KG1 (cell line): Measurements from ENCODE around the gene C11orf68.

ENCODE experiments used
- DNase-seq: peaks from one replicate; lab custom pipeline; 2025; lab: John Stamatoyannopoulos, UW

The C11orf68 gene

DNA sequence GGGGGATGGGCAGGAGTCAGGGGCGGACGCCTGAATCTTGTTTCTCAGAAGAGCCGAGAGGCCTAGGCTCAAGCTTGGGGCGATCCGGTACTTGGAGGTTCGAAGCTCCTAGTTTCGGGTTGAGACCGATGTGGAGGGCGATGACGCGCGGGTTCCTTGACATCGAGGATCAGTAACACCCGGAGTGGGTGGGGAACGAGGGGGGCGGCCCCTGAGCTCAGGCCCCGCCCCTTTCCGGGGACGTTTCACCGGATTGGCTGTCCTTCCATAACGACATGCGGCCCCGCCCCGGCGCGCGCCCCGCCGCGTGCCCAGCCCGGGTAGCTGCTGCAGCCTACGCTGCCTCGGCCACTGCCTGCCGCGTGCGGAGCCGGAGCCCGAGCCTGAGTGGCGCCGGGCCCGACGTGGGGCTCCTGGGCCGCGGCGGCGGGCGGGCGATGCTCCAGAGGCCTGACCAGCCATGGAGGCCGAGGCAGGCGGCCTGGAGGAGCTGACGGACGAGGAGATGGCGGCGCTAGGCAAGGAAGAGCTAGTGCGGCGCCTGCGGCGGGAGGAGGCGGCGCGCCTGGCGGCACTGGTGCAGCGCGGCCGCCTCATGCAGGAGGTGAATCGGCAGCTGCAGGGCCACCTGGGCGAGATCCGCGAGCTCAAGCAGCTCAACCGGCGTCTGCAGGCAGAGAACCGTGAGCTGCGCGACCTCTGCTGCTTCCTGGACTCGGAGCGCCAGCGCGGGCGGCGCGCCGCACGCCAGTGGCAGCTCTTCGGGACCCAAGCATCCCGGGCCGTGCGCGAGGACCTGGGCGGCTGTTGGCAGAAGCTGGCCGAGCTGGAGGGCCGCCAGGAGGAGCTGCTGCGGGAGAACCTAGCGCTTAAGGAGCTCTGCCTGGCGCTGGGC is 28.3 kb downstream of the C11orf68 start, which contains the start of gene CCDC85B:
CCDC85B (plus strand) TSS at position 350 of the 895 bp plus-strand sequence; CDS start at position 461, 111 bp downstream.
- DNase-seq = peak; percentile 96

DNA sequence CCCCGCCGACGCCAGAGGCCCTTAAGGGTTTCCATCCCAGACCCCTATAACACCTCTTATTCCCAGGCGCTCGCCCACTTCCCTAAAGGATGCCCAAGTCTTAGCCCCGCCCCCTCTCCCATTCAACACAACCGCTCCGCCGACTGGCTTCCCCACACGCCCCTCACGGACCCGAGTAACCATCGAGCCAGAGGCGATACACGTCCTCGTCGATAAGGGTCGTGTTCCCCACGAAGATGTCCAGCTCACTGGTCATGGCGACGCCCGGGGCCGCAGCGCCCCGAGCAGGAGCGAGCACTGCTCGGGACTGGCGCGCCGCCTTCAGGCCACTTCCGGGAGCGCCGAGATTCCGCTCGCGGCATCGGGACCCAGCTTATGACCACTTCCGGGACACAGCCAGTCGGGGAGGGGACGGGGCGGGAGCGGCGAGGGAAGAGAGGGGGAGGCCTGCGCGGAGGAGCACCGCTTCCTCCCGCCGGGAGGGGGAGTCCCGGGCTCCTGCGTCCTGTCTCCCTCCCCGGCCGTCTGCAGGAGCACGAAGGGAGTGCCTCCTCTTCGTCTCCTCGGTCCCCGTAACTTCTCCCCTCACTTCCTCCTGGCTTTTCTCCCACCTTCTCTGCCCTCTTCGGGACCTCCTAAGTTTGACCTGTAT is 30.6 kb downstream of the C11orf68 start, which contains the start of gene FIBP:
FIBP (minus strand) TSS at position 309 of the 652 bp plus-strand sequence; CDS start at position 256, 53 bp downstream.
- peak; percentile 94 for DNase-seq

DNA sequence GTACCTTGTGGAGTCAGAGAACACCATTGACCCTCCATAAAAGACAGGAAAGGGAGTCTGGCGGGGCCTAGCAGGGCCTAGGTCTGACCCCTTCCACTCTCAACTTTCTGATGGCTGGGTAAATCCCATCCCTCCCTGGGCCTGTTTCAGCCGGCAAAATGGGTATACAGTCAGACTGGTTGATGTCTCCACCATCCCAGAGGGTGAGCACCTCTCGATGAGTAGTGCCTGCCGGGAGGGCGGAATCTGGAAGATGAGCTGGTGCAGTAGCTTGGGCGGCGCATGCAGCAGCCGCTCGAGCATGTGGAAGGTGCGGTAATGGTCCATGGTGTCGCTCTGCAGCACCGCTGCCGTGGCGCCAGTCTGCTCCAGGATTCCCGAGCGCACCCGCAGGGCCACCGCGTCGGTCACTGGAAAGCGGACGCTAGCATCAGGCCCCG is 31.1 kb downstream of the C11orf68 start:
- no peak for DNase-seq

DNA sequence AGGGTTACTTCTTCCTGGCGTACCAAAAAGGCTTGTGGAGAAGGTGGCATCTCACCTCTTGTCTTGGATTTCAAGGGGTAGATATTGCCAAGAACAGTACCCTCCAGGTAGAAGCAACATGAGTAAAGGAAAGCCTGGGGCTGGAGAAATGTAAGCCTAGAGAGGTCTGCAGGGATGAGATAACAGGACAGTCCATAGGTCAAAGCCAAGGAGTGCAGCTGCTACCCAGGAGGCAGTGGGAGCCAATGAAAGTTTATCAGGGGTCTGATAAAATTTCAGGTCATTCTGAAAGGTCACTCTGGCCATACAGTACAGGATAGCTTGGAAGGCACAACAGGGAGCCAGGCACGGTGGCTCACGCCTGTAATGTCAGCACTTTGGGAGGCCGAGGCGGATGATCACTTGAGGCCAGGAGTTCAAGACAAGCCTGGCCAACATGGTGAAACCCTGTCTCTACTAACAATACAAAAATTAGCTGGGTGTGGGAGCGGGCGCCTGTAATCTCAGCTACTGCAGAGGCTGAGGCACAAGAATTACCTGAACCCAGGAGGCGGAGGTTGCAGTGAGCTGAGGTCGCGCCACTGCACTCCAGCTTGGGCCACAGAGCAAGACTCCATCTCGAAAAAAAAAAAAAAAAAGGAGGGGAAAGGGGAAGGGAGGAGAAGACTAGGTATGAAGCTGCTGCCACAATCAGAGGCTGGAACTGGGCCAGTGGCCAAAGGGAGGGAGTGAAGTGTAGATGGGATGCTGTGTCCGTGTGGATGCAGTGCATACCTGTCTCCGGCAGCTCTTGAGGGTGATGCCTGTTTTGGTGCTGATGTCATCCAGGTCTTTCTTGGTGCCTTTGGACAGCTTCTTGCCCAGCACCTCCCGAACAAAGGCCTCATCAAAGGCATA is 31.8 kb downstream of the C11orf68 start:
- no peak for DNase-seq

DNA sequence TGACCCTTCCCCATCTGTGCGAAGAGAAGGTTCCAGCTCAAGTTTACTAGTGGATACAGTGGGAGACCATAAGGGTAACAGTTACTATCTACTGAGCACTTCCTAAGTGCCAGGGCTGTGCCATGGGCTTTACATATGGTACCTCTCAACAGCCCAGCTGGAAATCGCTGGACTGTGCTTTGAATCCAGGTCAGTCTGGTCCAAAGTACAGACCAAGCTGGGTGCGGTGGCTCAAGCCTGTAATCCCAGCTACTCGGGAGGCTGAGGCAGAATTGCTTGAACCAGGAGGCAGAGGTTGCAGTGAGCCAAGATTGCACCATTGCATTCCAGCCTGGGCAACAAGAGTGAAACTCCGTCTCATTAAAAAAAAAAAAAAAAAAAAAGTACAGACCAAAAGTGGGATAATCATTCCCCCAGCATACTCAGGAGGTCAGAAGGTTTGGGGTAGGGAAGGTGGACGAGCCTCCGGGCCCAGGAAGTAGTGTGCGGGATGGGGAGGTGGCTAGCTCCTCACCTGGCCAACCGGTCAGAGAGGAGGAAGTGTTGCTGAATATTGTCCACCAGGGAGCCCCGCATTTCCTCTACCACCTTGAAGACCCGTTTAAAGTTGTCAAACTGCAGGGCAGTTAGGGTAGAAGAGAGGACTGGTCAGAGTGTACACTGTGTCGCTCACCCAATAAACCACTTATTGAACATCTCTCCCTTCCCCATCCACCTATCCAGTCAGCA is 32.9 kb downstream of the C11orf68 start:
- no peak for DNase-seq

DNA sequence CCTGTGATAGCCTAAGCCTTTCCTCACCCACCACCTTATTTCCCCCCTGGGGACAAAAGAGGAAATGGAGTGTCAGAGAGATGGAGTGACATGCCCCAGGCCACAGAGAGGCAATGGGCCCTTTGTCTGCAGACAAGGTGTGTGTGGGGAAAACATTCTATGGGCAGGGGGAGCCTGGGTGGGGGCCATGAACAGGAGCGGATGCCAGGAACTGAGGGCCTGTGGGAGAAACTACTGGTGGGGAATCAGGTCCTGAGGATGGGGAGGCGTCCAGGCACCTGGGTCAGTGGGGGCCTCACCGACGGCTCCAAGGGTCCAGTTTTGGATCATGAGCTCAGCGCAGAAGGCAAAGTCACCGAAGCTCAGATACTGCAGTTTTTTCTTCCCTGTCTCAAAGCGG is 33.6 kb downstream of the C11orf68 start:
- DNase-seq = no peak

DNA sequence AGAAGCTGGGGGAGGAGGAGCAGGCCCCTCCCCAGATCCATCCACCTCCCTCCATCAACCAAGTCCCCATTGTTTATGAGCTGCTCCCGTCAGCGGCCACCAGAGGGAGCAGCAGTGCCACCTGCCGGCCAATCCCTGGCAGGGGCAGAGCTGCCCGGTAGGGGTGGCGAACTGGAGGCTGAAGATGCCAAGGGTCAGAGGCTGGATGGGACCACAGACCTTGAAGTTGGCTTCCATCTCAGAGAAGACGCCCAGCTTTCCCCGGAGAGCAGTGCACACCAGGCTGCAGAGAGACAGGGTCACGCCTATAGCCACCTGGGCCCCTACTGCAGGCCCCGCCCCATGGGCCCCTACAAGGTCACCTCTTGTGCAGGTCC is 34.2 kb downstream of the C11orf68 start:
- peak; percentile 70 for DNase-seq

DNA sequence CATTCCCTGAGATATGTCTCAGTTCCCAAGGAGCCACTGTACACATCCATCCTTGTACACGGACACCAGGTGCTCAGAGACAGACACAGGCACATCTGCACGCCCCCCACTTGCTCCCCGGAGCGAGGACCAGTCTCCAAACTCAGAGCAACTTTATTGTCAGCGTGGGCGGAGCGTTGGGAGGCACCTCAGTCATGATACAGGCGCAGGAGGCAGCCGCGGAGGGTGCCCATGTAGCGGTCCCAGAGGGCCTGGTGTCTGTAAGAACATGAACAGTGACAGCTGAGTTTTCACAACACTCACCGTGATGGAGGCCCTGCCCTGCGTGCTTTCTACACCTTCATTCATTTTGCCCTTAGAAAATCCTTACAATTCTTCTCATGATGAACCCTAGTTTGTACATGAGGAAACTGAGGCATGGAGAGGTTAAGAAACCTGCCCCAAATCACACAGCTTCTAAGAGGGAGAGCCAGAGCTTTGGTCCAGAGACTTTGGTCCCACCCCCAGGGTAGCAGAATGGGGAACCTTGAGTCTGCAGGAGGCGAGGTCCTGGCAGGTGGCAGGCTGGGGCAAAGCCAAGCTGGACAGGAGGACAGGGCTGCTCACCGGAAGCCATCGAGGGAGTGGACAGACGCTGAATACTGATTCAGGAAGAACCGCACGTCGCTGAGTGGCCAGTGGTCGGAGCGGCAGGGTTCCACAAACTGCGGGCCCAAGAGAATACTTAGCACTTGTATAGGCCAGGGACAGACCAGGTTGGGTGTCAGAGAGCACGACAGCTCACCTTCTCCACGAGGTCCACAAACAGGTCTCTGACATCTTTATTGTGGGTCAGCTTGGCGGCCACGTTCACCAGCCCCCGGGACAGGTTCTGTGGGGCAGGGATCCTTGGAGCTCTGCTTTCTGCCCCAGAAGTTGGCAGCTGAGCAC is 34.8 kb downstream of the C11orf68 start:
- DNase-seq = no peak

DNA sequence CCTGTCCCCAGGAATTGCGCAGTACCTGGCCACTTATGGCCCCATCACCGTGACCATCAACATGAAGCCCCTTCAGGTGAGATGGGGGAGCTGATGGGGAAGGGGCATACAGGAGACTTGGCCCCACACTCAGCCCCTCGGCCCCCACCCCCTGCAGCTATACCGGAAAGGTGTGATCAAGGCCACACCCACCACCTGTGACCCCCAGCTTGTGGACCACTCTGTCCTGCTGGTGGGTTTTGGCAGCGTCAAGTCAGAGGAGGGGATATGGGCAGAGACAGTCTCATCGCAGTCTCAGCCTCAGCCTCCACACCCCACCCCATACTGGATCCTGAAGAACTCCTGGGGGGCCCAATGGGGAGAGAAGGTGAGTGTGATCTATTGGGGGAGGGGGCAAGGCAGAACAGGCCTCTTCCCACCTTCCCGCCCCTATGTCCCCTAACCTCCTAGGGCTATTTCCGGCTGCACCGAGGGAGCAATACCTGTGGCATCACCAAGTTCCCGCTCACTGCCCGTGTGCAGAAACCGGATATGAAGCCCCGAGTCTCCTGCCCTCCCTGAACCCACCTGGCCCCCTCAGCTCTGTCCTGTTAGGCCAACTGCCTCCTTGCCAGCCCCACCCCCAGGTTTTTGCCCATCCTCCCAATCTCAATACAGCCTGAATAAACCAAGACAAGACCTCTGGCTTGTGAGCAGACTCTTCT is 35.7 kb downstream of the C11orf68 start:
- DNase-seq = no peak

DNA sequence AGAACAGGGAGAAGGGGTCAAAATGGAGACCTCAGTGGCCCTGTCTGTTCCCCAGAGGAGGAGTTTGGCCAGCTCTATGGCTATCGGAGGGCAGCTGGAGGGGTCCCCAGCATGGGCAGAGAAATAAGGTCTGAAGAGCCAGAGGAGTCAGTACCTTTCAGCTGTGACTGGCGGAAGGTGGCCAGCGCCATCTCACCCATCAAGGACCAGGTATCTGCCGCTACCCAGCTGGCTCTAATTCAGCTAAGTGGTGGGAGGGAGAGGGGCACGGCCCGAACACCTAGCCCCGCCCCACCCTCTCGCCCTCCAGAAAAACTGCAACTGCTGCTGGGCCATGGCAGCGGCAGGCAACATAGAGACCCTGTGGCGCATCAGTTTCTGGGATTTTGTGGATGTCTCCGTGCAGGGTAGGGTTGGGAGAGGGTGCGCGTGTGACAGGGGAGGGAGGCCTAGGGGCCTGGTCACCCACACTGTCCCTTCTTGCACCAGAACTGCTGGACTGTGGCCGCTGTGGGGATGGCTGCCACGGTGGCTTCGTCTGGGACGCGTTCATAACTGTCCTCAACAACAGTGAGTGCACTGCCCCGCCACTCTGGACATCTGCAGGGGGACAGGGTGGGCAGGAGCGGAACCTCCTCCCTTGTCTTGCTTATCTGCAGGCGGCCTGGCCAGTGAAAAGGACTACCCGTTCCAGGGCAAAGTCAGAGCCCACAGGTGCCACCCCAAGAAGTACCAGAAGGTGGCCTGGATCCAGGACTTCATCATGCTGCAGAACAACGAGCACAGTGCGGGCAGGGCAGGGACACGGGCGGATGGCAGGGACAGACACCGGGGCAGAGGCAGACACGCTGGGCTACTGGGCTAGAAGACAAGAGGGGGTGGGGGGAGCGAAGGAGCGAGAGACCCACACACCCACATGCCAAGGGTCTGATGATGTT is 36.5 kb downstream of the C11orf68 start:
- DNase-seq = no peak

DNA sequence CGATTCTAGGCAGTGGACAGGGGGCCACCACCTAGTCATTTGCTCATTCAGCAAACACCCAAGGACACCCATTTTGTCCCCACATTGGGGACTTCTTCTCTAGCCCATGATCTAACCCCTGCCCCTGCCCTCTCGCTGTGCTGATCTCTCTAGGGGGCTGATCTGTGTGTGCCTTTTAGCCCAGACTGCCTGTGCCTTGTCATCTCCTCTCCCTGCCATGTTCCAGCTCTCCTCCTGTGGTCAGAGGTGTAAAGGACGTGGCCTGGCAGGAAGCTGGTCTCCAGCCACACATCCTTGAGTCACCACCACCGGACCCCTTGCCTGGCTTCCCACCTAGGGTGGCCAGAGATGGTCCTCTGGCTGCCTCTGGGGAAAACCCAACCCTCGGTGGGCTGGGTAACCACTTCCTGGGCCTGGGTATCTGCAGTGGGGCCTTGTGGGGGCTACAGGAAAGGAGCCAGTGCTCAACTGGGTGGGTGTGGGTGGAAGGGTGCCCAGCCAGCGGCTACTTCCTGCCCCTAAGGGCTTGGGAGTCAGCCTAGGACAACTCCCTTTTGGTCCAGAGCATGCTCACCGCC is 37.9 kb downstream of the C11orf68 start:
- DNase-seq = no peak

DNA sequence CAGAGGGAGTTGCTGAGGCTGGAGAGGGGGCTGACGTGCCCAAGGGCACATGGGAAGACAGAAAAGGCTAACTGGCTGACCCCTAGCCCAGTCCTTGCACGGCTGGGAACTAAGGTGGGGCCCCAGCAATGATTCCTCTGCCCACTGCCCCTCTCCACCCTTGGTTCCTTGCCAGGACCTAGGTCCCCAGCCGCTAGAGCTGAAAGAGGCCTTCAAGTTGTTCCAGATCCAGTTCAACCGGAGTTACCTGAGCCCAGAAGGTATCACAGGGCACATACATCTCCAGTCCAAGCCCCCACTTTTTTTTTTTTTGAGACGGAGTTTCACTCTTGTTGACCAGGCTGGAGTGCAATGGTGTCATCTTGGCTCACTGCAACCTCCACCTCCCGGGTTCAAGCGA is 38.8 kb downstream of the C11orf68 start:
- no peak for DNase-seq

DNA sequence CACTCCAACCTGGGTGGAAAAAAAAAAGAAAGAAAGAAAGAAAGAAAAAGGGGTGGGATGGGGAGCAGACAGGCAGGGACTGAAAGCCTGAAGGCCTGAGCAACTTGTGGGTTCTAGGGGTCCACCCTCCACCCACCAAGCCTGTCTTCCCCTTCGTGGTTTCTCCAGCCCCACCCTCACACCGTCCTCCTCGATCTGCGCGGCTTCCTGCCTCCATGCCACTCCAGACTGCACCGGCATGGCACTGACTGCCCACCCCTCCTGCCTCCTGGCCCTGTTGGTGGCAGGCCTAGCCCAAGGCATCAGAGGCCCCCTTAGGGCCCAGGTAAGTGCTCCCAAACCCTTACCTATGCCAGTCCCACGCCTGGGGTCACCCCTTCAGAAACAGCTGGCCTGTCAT is 39.2 kb downstream of the C11orf68 start, which contains the start of gene CTSW:
CTSW (plus strand) TSS at position 221 of the 400 bp plus-strand sequence; CDS start at position 239, 18 bp downstream.
- no peak for DNase-seq

DNA sequence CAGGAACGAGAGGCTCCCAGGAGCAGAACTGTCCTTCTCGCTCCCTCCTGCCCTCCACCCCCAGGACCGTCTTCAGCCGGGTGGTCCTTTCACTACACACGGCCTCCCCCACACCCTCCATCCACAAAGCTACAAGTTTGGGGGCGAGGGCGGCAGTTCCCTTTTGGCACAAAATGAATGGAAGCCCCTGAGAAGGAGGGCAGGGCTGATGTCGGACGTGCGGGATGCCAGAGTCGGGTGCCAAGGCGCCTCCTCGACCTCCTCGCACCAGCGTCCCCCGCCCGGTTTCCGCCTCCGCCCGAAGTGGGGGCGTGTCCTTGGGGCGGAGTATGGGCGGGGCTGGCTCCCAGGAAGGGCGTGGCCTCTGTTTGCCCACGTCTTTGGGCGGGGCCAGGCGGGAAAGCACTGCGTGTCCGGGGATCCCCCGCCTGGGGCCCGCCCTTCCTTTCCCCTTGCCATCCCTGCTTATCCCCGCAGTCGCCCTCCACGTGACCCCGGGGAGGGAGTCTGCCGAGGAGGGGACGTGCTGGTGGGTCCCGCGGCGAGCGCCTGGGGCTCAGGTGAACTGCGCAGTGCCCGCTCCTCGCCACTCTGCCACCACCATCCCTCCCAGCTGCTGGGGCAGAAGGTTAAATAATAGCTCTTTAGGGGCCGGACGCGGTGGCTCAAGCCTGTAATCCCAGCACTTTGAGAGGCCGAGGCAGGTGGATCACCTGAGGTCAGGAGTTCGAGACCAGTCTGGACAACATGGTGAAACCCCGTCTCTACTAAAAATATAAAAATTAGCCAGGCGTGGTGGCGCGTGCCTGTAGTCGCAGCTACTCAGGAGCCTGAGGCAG is 45.3 kb downstream of the C11orf68 start:
- peak; percentile 83 for DNase-seq

DNA sequence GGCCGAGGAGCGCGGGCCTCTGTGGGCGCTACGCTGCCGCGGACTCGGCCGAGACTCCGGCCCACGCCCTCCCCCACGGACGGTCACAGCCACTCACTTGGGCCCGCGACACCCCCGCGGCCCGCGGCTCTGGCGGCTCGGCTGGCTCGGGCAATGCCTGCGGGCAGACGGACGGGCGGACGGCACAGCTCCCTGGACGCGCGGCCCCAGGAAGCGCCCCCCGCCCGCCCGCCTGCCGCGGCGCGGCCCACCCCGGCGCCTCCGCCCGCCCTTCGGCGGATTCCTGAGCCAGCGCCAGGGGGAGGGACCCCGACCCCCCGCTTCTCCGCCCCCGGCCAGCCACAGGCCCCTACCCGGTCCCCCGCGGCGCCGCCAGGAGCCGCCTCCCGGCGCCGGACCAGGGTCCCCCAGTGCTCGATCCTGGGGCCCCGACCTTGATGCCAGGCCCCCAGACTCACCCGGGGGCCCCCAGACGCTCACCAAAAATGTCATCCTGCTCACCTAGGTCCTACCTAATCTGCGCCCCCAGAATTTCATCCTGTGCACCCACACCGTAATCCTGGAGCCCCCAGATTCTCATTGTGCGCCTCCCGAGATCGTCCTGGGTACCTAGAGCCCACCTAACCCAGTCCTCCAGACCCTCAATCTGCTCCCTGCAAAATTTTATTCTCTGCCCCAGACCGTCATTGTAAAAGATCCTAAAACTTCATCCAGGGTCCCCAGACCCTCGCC is 46.1 kb downstream of the C11orf68 start, which contains the start of gene EFEMP2:
EFEMP2 (minus strand) TSS at position 215 of the 732 bp plus-strand sequence. CDS start 446 bp downstream, outside the sequence.
- no peak for DNase-seq
